ENCODE measurements around the gene MAP2K3.

MAP2K3 gene

GRCh38 chr17:21249920-21250703, 34.4 kb upstream of the MAP2K3 start:
- no peak for TF ChIP-seq POLR2AphosphoS5 (IDR thresholded peaks at IDR 0.05; ENCODE audit: low read depth, low read length)
- no peak for TF ChIP-seq TAF1 (IDR thresholded peaks at IDR 0.05; ENCODE audit: borderline replicate concordance, insufficient read depth, low read length)
- no peak for TF ChIP-seq REST (IDR thresholded peaks at IDR 0.05; ENCODE audit: insufficient read depth in 1 of 2, low read depth in 2 of 2, low read length in 2 of 2)
- TF ChIP-seq FOXP2 (optimal IDR thresholded peaks at IDR 0.05; ENCODE audit: borderline replicate concordance, extremely low read depth, extremely low read length, insufficient read depth): no peak
- TF ChIP-seq SIN3A (IDR thresholded peaks at IDR 0.05; ENCODE audit: borderline replicate concordance, insufficient read depth, low read length): no peak

GRCh38 chr17:21250854-21251253, 33.7 kb upstream of the MAP2K3 start:
- no peak for TF ChIP-seq SIN3A (IDR thresholded peaks at IDR 0.05; ENCODE audit: borderline replicate concordance, insufficient read depth, low read length)
- TF ChIP-seq REST (IDR thresholded peaks at IDR 0.05; ENCODE audit: insufficient read depth in 1 of 2, low read depth in 2 of 2, low read length in 2 of 2): no peak
- TF ChIP-seq POLR2AphosphoS5 (IDR thresholded peaks at IDR 0.05; ENCODE audit: low read depth, low read length): no peak

GRCh38 chr17:21251337-21252010, 33.0 kb upstream of the MAP2K3 start:
- TF ChIP-seq SIN3A (IDR thresholded peaks at IDR 0.05; ENCODE audit: borderline replicate concordance, insufficient read depth, low read length): no peak

GRCh38 chr17:21252289-21252795, 32.2 kb upstream of the MAP2K3 start:
- TF ChIP-seq POLR2AphosphoS5 (IDR thresholded peaks at IDR 0.05; ENCODE audit: low read depth, low read length): no peak
- no peak for TF ChIP-seq TAF1 (IDR thresholded peaks at IDR 0.05; ENCODE audit: borderline replicate concordance, insufficient read depth, low read length)
- TF ChIP-seq SIN3A (IDR thresholded peaks at IDR 0.05; ENCODE audit: borderline replicate concordance, insufficient read depth, low read length): no peak
- TF ChIP-seq FOXP2 (optimal IDR thresholded peaks at IDR 0.05; ENCODE audit: borderline replicate concordance, extremely low read depth, extremely low read length, insufficient read depth): no peak
- TF ChIP-seq REST (IDR thresholded peaks at IDR 0.05; ENCODE audit: insufficient read depth in 1 of 2, low read depth in 2 of 2, low read length in 2 of 2): no peak

- TF ChIP-seq TAF1 (IDR thresholded peaks at IDR 0.05; ENCODE audit: borderline replicate concordance, insufficient read depth, low read length) (no peak), FOXP2 (optimal IDR thresholded peaks at IDR 0.05; ENCODE audit: borderline replicate concordance, extremely low read depth, extremely low read length, insufficient read depth) (peak; percentile 40), SIN3A (IDR thresholded peaks at IDR 0.05; ENCODE audit: borderline replicate concordance, insufficient read depth, low read length) (peak; percentile 94), REST (IDR thresholded peaks at IDR 0.05; ENCODE audit: insufficient read depth in 1 of 2, low read depth in 2 of 2, low read length in 2 of 2) (no peak), POLR2AphosphoS5 (IDR thresholded peaks at IDR 0.05; ENCODE audit: low read depth, low read length) (no peak)
Observed at GRCh38 chr17:21252796-21253645, 31.5 kb upstream of the MAP2K3 start, which contains the start of gene NATD1. TSS of gene NATD1 (minus strand) at chr17:21253410. CDS start at chr17:21253264, 146 bp downstream.
